GM12801 (cell line): ENCODE data around the gene ANAPC2.

Experiments
- TF ChIP-seq, protein P1 (sequence below): IDR thresholded peaks from one replicate; pipeline ENCODE4 v1.5.1; 2011; ENCODE audit warnings: control low read depth; ENCODE audit not compliant: insufficient read length; ENCODE audit errors: extremely low read depth

ANAPC2 gene

DNA sequence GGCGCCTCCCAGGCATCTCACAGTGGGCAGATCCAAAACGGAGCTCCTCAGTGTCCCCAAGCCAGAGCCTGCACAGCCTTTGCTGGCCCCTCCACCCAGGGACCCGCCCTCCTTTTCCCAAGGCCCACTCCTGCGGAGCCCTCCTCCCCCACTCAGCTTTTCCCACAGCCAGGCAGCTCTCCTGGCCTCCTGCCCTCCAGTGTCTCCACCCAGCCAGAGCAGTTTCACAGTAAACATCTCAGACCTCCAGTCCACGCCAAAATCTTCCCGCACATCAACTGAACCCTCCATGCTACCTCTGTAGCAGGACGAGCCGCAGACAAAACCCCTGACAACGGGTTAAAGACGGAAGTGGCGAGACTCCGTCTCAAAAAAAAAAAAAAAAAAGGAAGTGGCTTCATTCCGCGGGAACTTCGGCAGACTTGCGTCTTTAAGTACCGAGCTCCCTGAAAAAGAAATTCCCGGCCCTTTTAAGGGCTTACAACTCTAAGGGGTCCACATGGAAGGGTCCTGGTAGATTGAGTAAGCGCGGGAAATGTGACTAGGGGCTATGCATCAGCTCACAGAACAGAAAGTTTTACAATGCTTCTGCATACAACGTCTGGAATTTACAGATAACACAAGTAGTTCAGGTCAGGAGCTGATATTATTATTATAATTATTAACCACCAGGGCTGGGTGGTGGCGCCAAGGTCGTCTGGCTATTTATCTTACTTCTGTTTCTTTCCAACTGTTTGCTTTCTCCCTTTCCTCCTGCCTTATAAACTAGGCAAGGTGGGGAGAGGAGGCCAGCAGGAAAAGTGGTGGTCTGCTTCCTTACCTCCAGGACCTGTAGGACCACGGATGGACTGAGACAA is 60.8 kb downstream of the ANAPC2 start:
- TF ChIP-seq, protein P1, sequence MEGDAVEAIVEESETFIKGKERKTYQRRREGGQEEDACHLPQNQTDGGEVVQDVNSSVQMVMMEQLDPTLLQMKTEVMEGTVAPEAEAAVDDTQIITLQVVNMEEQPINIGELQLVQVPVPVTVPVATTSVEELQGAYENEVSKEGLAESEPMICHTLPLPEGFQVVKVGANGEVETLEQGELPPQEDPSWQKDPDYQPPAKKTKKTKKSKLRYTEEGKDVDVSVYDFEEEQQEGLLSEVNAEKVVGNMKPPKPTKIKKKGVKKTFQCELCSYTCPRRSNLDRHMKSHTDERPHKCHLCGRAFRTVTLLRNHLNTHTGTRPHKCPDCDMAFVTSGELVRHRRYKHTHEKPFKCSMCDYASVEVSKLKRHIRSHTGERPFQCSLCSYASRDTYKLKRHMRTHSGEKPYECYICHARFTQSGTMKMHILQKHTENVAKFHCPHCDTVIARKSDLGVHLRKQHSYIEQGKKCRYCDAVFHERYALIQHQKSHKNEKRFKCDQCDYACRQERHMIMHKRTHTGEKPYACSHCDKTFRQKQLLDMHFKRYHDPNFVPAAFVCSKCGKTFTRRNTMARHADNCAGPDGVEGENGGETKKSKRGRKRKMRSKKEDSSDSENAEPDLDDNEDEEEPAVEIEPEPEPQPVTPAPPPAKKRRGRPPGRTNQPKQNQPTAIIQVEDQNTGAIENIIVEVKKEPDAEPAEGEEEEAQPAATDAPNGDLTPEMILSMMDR, result no peak

DNA sequence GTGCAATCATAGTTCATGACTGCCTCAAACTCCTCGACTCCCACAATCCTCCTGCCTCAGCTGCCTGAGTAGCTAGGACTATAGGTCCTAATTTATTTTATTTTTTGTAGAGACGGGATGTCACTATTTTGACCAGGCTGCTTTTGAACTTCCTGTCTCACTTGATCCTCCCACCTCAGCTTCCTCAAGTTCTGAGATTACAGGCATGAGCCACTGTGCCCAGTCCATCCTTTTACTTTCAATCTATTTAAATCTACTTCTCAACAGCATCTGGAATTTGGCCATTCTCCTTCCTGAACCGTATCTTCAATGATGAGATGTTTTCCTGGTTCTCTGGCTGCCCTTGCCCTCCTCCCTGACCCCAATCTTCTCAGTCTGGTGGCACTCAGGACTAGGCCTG is 61.6 kb downstream of the ANAPC2 start:
- TF ChIP-seq, protein P1, result no peak
